Measurements from ENCODE around the gene CADM2. TPM values are rescaled to one million over a fixed set of nuclear protein-coding genes. Genes with fewer than 3 reads are reported as not detected.

CADM2 gene
- total RNA-seq, 1 experiment from 2014 or later: 10.9 TPM

DNA sequence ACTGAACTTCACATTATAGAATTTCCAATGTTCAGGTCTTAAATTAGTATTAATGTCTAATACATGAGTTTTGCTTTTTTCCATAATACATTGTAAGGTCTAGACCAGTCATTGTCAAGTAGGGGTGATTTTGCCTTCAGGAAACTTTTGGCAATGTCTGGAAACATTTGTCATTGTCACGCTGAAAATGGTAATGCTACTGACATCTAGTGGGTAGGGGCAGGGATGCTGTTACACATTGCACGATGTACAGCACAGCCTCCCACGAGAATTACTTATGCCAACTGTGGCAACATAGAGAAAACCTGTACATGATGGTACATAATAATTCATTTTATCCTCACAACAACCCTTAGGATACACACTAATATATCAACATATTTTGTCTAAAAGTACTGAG is 384.1 kb downstream of the CADM2 start:
- no peaks in the 10 kb centered on the region for H3K4me1 ChIP-seq (ENCODE audit: insufficient read depth, low read length)
- H2AK5ac ChIP-seq (ENCODE audit: insufficient read length, low read length): no peak overlapping the region
- TF ChIP-seq, protein P1, sequence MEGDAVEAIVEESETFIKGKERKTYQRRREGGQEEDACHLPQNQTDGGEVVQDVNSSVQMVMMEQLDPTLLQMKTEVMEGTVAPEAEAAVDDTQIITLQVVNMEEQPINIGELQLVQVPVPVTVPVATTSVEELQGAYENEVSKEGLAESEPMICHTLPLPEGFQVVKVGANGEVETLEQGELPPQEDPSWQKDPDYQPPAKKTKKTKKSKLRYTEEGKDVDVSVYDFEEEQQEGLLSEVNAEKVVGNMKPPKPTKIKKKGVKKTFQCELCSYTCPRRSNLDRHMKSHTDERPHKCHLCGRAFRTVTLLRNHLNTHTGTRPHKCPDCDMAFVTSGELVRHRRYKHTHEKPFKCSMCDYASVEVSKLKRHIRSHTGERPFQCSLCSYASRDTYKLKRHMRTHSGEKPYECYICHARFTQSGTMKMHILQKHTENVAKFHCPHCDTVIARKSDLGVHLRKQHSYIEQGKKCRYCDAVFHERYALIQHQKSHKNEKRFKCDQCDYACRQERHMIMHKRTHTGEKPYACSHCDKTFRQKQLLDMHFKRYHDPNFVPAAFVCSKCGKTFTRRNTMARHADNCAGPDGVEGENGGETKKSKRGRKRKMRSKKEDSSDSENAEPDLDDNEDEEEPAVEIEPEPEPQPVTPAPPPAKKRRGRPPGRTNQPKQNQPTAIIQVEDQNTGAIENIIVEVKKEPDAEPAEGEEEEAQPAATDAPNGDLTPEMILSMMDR (conservative IDR thresholded peaks at IDR 0.05): peak; percentile 55
- H4K20me1 ChIP-seq (ENCODE audit: control insufficient read depth, insufficient read depth, insufficient read length): no peaks in the 10 kb centered on the region
- H3K4me2 ChIP-seq (ENCODE audit: insufficient read depth, insufficient read length, low read length): no peak overlapping the region
- H3K23me2 ChIP-seq (ENCODE audit: insufficient read length, low read depth, low read length, poor library complexity, severe bottlenecking): no peaks in the 10 kb centered on the region
- DNase-seq: no peak
- H3K14ac ChIP-seq (ENCODE audit: insufficient read depth, low read length): no peak overlapping the region
- no peak overlapping the region for H2BK5ac ChIP-seq (ENCODE audit: insufficient read length, low read length)
- no peak overlapping the region for H2BK20ac ChIP-seq (ENCODE audit: low read depth, low read length, poor library complexity, severe bottlenecking)
- H3K4ac ChIP-seq (ENCODE audit: low read depth, low read length): no peak overlapping the region
- H3K27me3 Mint-ChIP-seq (ENCODE audit: low read depth): no peaks in the 10 kb centered on the region
- H3K9me3 ChIP-seq (ENCODE audit: control insufficient read depth, low read depth, low read length): no peaks in the 10 kb centered on the region
- H3K27ac ChIP-seq (ENCODE audit: insufficient read length, low read depth, low read length): no peak overlapping the region
- no peaks in the 10 kb centered on the region for H3K79me2 ChIP-seq (ENCODE audit: insufficient read depth, low read length)
- H2BK12ac ChIP-seq (ENCODE audit: insufficient read length, low read depth, low read length): no peak overlapping the region
- H3K9ac ChIP-seq (ENCODE audit: extremely low read depth, insufficient read length, low read length): no peak overlapping the region
- H2BK15ac ChIP-seq (ENCODE audit: low read depth, low read length): no peak overlapping the region
- no peaks in the 10 kb centered on the region for H3K27me3 ChIP-seq (ENCODE audit: insufficient read depth, low read length)
- no peak overlapping the region for H4K8ac ChIP-seq (replicated peaks; ENCODE audit: insufficient read length, low read depth, low read length)
- no peak overlapping the region for H3K56ac ChIP-seq (ENCODE audit: insufficient read length, low read depth, low read length)
- no peaks in the 10 kb centered on the region for H3K36me3 Mint-ChIP-seq (ENCODE audit: insufficient read depth in 1 of 3, low read depth in 3 of 3)
- no peak overlapping the region for H3T11ph ChIP-seq (ENCODE audit: low read length)
- no peak overlapping the region for H3K18ac ChIP-seq (ENCODE audit: insufficient read length, low read depth, low read length)
- no peaks in the 10 kb centered on the region for H3K79me1 ChIP-seq (ENCODE audit: insufficient read depth, low read depth, low read length, poor library complexity, severe bottlenecking)
- no peak overlapping the region for H2AFZ ChIP-seq (ENCODE audit: low read length)
- no peaks in the 10 kb centered on the region for H3K4me1 Mint-ChIP-seq
- H4K5ac ChIP-seq (ENCODE audit: insufficient read length, low read depth, low read length): no peak overlapping the region
- H3K27ac Mint-ChIP-seq: no peak overlapping the region
- H3K4me3 Mint-ChIP-seq: no peak overlapping the region
- no peaks in the 10 kb centered on the region for H3K9me3 Mint-ChIP-seq
- no peak overlapping the region for H3K23ac ChIP-seq (ENCODE audit: insufficient read length, low read depth, low read length)
- no CpG with 5 or more reads among the region's 3 CpGs for WGBS (ENCODE audit: extremely low coverage, insufficient read length, low lambda C conversion rate)
- H4K91ac ChIP-seq (ENCODE audit: insufficient read length, low read depth, low read length): no peak overlapping the region
- H2BK120ac ChIP-seq (ENCODE audit: low read depth, low read length, poor library complexity, severe bottlenecking): no peak overlapping the region

Data from H9 (cell line).